ENCODE measurements around the gene ZNF738. TPM values are rescaled to one million over a fixed set of nuclear protein-coding genes. Genes with fewer than 3 reads are reported as not detected.
A peak's percentile ranks its signal among the peaks of the same experiment; 100 is the strongest.

Gene ZNF738
- total and polyA plus RNA-seq, 2 experiments from 2014 or later, result 137 to 138 TPM

GRCh38 chr19:21398851-21399250 is 40.1 kb downstream of the ZNF738 start:
- peaks cover 8% of the 10 kb centered on the region; the same call in 1 of the 2 replicates for H4K20me1 ChIP-seq (replicated peaks; ENCODE audit: insufficient read depth)
- no peak overlapping the region for H3K27ac ChIP-seq (ENCODE audit: low read depth)
- no peak overlapping the region for H2AFZ ChIP-seq
- H3K4me2 ChIP-seq, result peak overlapping the region; percentile 90
- H3K27me3 ChIP-seq (ENCODE audit: insufficient read depth), result no peaks in the 10 kb centered on the region
- Mint-ChIP-seq H3K27me3 (ENCODE audit: insufficient read depth, low read depth, poor library complexity) (peaks cover 1% of the 10 kb centered on the region), H3K27ac (no peak overlapping the region), H3K4me3 (peak overlapping the region; percentile 99; the same call in 2 of the 3 replicates), H3K4me1 (no peaks in the 10 kb centered on the region), H3K36me3 (ENCODE audit: low read depth) (peaks cover 54% of the 10 kb centered on the region), H3K9me3 (peaks cover 3% of the 10 kb centered on the region; the same call in 2 of the 3 replicates)
- no peak for ATAC-seq
- no peak for DNase-seq (ENCODE audit: low spot score)
- peak overlapping the region; percentile 95 for H3K4me3 ChIP-seq
- no peaks in the 10 kb centered on the region for H3K9me2 ChIP-seq (ENCODE audit: insufficient read depth)
- peaks cover 66% of the 10 kb centered on the region for H3K79me2 ChIP-seq (replicated peaks; ENCODE audit: insufficient read depth)
- H3K4me1 ChIP-seq (ENCODE audit: insufficient read depth), result peaks cover 6% of the 10 kb centered on the region
- H3K36me3 ChIP-seq (ENCODE audit: insufficient read depth), result peaks cover 19% of the 10 kb centered on the region
- H3F3A ChIP-seq (replicated peaks; ENCODE audit: low read depth), result no peaks in the 10 kb centered on the region
- TF ChIP-seq POLR2AphosphoS5 (IDR thresholded peaks at IDR 0.05; ENCODE audit: low read depth) (no peak), CTCF (conservative IDR thresholded peaks at IDR 0.05; ENCODE audit: low read depth in 2 of 2) (no peak), EZH2phosphoT487 (IDR thresholded peaks at IDR 0.05; ENCODE audit: unreplicated experiment) (no peak), ETS1 (IDR thresholded peaks at IDR 0.05) (no peak), EZH2 (IDR thresholded peaks at IDR 0.05; ENCODE audit: low read depth, unreplicated experiment) (no peak), ZNF114 (CRISPR knock-in tag; IDR thresholded peaks at IDR 0.05) (no peak), NANOG (IDR thresholded peaks at IDR 0.05; ENCODE audit: borderline replicate concordance) (no peak), CREB1 (CRISPR knock-in tag; IDR thresholded peaks at IDR 0.05; ENCODE audit: low read depth) (no peak), JUNB (IDR thresholded peaks at IDR 0.05; ENCODE audit: unreplicated experiment) (no peak), STAT1 (IDR thresholded peaks at IDR 0.05; ENCODE audit: unreplicated experiment) (no peak), ZNF331 (CRISPR knock-in tag; IDR thresholded peaks at IDR 0.05; ENCODE audit: low read depth) (no peak)
- TF ChIP-seq, protein P1, sequence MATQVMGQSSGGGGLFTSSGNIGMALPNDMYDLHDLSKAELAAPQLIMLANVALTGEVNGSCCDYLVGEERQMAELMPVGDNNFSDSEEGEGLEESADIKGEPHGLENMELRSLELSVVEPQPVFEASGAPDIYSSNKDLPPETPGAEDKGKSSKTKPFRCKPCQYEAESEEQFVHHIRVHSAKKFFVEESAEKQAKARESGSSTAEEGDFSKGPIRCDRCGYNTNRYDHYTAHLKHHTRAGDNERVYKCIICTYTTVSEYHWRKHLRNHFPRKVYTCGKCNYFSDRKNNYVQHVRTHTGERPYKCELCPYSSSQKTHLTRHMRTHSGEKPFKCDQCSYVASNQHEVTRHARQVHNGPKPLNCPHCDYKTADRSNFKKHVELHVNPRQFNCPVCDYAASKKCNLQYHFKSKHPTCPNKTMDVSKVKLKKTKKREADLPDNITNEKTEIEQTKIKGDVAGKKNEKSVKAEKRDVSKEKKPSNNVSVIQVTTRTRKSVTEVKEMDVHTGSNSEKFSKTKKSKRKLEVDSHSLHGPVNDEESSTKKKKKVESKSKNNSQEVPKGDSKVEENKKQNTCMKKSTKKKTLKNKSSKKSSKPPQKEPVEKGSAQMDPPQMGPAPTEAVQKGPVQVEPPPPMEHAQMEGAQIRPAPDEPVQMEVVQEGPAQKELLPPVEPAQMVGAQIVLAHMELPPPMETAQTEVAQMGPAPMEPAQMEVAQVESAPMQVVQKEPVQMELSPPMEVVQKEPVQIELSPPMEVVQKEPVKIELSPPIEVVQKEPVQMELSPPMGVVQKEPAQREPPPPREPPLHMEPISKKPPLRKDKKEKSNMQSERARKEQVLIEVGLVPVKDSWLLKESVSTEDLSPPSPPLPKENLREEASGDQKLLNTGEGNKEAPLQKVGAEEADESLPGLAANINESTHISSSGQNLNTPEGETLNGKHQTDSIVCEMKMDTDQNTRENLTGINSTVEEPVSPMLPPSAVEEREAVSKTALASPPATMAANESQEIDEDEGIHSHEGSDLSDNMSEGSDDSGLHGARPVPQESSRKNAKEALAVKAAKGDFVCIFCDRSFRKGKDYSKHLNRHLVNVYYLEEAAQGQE (IDR thresholded peaks at IDR 0.05; ENCODE audit: unreplicated experiment), result no peak
- TF ChIP-seq, protein P2, sequence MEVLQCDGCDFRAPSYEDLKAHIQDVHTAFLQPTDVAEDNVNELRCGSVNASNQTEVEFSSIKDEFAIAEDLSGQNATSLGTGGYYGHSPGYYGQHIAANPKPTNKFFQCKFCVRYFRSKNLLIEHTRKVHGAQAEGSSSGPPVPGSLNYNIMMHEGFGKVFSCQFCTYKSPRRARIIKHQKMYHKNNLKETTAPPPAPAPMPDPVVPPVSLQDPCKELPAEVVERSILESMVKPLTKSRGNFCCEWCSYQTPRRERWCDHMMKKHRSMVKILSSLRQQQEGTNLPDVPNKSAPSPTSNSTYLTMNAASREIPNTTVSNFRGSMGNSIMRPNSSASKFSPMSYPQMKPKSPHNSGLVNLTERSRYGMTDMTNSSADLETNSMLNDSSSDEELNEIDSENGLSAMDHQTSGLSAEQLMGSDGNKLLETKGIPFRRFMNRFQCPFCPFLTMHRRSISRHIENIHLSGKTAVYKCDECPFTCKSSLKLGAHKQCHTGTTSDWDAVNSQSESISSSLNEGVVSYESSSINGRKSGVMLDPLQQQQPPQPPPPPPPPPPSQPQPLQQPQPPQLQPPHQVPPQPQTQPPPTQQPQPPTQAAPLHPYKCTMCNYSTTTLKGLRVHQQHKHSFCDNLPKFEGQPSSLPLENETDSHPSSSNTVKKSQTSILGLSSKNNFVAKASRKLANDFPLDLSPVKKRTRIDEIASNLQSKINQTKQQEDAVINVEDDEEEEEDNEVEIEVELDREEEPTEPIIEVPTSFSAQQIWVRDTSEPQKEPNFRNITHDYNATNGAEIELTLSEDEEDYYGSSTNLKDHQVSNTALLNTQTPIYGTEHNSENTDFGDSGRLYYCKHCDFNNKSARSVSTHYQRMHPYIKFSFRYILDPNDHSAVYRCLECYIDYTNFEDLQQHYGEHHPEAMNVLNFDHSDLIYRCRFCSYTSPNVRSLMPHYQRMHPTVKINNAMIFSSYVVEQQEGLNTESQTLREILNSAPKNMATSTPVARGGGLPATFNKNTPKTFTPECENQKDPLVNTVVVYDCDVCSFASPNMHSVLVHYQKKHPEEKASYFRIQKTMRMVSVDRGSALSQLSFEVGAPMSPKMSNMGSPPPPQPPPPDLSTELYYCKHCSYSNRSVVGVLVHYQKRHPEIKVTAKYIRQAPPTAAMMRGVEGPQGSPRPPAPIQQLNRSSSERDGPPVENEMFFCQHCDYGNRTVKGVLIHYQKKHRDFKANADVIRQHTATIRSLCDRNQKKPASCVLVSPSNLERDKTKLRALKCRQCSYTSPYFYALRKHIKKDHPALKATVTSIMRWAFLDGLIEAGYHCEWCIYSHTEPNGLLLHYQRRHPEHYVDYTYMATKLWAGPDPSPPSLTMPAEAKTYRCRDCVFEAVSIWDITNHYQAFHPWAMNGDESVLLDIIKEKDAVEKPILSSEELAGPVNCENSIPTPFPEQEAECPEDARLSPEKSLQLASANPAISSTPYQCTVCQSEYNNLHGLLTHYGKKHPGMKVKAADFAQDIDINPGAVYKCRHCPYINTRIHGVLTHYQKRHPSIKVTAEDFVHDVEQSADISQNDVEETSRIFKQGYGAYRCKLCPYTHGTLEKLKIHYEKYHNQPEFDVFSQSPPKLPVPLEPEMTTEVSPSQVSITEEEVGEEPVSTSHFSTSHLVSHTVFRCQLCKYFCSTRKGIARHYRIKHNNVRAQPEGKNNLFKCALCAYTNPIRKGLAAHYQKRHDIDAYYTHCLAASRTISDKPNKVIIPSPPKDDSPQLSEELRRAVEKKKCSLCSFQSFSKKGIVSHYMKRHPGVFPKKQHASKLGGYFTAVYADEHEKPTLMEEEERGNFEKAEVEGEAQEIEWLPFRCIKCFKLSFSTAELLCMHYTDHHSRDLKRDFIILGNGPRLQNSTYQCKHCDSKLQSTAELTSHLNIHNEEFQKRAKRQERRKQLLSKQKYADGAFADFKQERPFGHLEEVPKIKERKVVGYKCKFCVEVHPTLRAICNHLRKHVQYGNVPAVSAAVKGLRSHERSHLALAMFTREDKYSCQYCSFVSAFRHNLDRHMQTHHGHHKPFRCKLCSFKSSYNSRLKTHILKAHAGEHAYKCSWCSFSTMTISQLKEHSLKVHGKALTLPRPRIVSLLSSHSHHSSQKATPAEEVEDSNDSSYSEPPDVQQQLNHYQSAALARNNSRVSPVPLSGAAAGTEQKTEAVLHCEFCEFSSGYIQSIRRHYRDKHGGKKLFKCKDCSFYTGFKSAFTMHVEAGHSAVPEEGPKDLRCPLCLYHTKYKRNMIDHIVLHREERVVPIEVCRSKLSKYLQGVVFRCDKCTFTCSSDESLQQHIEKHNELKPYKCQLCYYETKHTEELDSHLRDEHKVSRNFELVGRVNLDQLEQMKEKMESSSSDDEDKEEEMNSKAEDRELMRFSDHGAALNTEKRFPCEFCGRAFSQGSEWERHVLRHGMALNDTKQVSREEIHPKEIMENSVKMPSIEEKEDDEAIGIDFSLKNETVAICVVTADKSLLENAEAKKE (CRISPR knock-in tag; IDR thresholded peaks at IDR 0.05), result no peak

Measured in GM23338 (cell line).